GM21786 (cell line): ENCODE data around the gene TRNT1.

Source experiments
- ATAC-seq: cut with Tn5 transposase; IDR thresholded peaks from one replicate; pipeline ENCODE4 v1.9.1; 2021; ENCODE audit not compliant: unreplicated experiment

TRNT1 gene

DNA sequence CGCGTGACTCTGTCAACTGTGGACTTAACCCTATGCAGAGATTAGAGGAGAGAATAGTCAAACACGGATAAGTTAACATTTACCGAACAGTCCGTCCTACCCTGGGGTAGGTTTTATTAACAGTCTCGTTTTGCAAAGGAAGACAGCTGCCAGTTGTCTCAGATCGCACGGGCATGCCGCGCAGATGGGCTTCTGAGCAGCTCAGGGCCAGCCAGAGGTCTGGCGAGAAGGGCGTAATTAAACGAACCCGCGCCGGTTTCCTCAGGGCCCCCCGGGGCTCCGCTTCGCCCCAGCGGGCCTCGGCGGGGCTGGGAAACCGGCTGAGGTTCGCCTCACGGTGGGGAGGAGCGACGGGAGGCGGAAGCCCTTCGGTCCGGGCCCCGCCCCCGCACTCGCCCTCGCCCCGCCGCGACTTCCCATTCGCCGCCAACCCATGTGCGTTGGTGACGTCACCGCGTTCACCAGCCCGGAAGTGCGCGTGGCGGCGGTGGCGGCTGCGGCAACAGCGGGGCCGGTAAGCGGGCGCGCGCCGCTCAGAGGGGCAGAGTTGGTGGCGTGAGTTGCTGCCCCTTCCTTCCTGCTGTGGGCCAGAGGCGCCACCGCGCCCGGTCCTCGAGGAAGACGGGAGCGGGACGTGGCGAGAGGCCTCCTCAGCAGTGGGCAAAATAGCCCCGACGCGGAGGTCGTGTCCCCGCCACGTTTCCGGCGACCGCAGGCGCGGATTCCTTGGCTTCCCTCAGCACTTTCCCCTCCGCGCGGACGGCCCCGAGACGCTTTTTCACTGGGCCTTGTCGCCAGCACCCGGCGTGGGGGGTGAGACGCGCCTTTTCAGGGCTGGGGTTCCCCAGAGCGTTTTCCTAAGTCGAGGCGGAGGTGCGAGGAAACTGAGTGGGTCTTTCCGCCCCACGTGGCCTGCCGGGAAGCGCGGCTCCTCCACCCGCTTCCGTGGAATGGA is at the start of gene TRNT1:
Gene TRNT1, plus strand, starts transcription at position 464 of the 955 bp plus-strand sequence. CDS start 2,101 bp downstream, outside the sequence.
- ATAC-seq, result peak; percentile 95

DNA sequence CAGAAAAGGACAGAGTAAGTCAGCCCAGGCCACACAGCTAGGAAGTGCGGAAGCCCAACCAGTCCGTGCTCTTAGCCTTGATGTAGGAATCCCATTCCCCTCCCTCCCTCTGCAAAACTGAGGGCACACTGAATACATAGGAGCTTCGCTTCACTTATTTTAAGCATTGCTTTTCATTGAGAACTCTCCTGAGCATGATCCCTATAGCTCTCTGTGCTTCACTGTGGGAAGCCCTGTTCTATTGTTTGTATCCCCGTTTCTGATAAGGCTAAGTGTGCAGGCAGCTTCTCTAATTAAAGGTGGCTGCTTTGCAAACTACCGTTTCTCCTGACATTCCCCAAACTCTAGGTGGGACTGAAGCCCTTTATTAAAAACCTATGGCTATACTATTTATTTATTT is 46.4 kb upstream of the TRNT1 start:
- no peak for ATAC-seq

DNA sequence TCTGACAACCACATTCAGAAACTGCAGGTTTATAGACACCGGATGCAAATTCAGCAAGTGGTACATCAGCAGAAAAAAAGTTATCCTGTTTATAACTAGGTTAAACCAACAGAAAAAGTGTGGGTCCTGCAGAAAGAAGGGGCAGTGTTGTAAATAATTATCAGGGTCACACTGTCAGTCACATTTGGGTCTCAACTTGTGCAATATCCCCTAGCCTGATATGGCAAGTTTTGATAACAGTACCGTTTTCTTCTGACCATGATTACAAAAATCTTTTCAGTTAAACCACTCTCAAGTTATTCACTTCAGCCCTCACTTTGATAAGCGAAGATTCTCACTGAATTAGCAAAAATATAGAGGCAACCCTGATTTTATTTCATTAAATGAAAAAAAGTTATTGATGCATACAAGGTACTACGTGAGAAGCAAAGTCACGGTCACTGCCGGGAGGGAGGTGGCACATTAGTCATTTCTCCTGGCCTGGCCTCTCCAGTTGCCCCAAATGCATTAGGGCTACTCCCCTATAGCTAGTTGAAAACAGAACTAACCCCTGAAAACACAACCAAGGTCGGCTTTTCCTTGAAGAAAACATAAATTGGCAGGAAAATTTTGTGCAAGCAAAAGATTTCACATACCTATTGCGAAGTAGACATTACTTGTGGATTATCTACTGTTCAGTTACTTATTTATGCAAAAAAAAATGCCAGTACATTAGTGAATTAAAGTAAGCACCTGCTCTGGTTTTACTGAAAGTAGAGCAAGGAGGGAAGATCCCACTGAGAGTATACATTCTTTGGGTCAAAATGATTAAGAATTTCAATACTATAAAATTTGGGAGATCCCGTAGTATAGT is 45.1 kb upstream of the TRNT1 start:
- ATAC-seq, result peak; percentile 54

DNA sequence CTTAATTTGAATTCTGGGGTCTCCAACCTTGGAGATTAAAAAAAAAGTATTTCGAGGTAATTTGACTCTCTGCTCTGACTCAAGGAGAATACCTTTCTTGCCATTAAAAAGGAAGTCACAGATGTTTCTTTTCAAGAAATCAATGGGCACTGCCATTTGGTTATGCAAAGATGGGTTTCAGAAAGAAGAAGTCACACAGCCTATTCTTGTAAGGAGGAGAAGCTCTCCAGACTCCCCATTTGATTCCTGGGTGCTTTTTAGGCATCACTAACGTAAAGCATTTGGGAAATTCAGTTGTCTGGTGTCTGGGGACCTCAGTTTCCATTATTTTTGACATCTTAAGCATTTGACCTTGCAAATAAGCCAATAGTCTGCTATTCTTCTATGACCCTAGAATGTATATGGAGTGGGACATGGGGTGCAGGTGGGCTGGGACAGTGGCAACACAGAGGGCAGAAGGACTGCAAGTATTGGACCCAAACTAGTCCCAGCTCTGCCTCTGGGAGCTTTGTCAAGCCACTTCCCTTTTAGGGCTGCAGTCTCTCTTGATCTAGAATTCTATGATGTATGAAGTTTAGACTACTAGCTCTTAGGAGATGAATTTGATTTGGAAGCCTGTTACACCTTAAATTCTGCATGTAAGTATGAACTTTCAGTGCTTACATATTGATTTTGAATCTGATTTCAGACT is 44.4 kb upstream of the TRNT1 start:
- ATAC-seq, result peak; percentile 86

DNA sequence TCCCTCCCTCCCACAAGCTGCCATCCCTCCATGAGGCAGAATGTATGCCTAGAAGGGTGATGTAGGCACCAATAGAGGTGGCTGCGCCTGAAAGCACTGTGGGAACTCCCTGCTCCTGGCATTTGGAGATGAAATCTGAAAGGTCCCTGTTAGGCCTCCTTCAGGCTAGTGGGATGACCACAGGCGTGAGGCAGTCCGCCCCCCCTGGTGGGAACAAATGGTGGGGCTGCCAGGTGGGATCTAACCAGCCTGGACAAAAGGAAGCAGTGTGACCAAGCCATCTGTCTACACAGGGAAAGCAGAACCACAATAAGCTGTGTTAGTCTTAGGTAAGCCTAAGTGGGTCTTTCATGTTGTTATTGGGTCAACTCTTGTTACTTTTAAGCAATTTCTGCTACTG is 41.9 kb upstream of the TRNT1 start:
- ATAC-seq, result no peak

DNA sequence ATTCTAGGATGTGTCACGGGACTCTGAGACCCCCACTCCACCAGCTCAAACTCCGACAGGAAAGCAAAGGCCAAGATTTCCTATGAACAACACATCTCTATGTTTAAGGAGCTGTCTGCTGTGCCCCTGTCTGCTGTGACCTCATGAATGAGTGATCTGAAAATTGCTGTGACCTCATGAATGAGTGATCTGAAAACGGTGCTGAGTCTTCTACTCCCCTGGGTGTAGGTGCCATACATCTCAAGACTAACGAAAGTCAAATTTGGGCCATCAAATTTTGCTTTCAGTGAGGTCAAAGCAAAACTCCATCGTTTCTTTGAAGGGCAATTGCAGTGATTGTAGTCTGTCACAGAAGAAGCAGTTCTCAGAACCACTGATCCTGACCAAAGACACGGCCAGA is 41.0 kb upstream of the TRNT1 start:
- no peak for ATAC-seq

DNA sequence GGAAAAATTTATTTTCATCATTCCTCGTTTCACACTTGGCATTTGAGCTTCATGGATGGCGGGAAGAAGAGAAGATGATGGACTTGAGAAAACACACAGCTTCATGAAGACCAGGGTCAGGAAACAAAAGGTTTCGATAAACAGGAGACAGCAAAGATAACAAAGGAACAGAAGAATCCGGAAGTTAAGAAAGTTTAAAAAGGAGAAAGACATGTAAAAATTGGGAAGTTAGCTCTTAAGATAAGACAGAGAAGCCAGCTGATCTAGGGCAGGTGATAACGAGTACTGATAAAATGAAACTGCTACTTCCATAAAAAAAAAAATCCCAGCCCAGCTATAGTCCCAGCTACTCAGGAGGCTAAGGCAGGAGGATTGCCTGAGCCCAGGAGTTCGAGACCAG is 40.5 kb upstream of the TRNT1 start:
- no peak for ATAC-seq

DNA sequence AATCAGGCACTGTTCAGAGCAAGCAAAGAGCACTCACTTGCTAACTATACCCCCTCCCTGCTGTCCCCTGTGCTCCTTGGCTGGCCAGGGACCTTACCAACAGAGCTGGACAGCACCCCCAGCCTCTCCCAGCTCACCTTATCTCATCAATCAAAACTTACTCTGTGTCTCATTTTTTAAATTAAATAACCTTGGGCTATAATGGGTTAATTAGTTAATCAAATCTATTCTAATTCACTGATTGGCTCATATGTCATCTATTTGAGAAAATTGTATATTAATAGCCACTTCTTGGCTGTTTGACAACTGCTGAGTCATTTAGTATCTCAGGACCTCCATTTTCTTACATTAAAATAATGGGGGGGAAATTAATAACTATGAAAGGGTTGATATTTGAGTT is 39.5 kb upstream of the TRNT1 start:
- no peak for ATAC-seq

DNA sequence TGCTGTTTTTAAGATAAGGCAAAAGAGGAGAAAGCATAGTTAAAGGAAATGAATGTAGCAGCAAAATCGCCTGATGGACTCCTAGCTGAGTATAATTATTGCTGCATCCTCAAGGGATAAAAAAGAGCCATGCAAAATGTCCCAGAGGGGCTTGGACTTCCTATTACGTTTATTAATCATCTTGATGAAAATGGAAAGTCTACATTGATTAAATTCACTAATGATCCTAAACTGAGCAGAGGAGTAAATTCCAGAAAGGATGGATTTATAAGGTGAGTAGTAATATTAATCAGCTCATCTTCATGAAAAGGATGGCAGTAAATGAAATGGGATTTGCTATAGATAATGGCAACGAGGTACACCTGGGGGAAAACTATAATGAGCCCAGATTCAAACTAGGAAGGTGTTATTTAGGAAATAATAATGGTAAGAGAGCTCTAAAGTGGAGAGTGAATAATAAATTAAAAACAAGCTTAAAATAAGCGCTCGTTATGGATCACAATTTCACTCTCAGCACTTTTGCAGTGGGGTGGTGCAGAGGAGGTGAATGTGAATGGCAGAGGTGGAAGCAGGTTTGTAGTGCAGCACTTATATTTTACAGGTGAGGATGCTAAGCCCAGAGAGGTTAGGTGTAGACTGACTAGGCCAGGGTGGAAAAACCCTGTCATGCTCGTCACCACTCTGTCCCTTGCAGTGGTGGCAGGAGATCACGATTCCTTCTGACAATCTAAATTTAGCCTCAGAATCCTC is 38.8 kb upstream of the TRNT1 start:
- ATAC-seq, result no peak

DNA sequence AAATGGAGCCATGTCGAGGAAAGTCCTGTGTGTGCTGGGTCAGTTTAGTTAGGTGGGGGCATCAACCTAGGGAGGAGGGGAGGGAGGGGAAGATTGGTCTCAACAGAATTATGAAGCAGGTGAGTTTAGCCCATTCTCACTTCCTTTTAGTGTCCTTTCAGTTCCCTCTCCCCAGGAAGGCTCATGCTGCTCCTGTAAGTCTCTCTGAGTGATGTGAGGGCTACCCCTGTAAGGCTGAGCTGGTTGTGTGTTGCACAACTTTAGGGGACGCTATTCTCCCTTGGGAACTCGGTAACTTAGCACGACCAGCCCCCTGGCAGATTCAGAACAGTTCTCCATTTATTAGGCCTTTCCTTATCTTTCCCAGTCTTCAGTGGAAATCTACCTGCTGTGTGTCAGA is 37.7 kb upstream of the TRNT1 start:
- peak; percentile 99 for ATAC-seq

DNA sequence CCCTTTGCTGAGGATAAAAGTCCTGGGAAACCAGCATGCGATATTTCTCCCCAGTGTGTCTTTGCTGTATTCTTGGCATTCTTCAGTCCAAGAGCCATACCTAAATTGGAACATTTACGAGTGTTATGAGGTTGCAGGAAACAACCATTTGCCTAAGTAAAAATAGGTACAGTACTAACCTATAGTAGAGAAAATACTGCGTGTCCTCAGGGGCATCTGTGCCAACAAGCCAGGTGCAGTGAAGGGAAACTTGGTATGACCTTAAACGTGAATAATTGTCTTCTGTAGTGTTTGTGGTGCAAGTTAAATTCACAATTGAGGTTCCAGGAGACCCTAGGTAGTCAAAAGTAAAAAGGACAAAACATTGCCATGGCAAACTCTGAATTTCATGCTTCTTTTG is 28.8 kb upstream of the TRNT1 start:
- ATAC-seq, result no peak

DNA sequence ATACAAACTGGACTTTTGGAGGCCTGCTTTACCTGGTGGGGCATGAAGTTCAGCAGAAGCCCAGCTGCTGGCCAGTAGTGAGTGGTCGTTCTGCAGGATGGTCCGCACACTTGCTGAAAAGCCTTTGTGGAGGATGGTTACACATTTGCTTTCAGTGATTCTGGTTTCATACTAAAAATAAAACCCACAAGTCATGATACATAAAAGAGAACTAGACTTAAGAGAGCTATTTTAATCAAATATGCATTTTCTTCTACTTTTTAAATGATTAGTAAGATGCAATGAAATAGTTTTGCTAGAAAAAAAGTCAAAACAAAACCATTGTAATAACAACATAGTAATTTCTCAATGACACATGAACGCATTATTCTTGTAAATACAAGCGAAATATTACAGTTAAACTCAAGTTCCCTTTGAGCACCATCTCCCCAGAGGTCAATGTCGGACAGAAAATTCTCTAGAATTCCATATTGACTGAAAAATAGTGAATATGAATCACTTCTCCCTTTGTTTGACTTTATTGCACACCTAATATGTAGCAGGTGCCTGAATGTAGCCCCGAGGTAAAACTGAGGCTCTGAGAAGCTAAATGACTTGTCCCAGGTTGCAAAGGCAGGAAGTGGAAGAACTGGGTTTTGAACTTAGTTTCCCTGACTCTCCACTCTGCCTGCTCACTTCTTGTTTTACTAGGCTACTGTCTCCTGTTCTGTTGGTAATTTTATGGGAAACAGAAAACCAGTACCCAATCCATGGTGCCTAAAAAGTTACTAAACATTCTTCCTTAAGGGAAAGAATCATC is 24.9 kb upstream of the TRNT1 start:
- ATAC-seq, result peak; percentile 48

DNA sequence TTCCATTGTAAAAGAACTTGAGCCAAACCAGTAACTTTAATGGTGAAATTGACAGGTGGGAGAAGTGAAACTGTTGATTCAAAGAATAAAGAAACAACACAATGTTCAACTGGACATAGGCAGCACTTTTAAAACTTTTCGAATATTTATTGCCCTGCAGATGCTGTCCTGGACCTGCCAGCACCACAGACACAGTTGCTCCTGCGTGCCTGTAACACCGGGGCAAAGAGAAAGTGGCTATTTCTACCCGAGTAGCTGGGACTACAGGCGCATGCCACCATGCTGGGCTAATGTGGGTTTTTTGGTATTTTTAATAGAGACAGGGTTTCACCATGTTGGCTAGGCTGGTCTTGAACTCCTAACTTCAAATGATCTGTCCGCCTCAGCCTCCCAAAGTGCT is 24.0 kb upstream of the TRNT1 start:
- ATAC-seq, result no peak

DNA sequence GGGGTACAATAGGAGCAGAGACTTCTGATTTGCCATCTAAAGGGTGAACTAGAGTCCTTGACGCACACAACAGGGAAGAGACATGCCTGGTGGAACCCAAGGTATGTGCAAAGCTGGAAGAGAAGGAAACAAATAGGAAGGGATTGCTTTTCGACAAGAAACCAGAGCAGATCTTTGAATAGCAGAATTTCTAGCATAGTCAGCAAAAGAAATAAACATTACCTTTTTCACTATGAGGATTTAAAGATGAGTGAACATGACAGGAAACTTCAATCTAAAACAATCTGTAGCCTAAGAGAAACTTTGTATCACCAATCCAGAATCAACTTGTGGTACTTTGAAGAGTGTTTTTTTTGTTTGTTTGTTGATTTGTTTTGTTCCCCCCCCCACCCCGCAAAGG is 21.5 kb upstream of the TRNT1 start:
- no peak for ATAC-seq

DNA sequence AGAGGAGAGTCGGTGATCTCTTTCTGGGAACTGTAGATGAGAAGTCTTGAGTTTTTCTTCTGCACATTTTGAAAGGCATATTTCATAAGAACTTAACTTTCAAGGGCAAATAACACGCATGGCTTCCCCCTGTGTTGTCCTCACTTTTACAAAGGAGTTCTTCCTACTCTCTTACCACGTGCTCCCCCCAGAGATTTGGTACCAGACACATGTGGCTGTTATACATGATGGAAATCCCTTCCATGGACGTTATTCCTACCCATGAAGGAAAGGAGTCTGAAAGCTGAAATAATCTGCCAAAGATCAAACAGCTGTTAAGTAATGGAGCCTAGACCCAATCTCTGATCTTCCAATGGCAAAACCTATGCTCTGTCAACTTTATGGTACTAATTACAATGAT is 20.9 kb upstream of the TRNT1 start:
- ATAC-seq, result no peak

DNA sequence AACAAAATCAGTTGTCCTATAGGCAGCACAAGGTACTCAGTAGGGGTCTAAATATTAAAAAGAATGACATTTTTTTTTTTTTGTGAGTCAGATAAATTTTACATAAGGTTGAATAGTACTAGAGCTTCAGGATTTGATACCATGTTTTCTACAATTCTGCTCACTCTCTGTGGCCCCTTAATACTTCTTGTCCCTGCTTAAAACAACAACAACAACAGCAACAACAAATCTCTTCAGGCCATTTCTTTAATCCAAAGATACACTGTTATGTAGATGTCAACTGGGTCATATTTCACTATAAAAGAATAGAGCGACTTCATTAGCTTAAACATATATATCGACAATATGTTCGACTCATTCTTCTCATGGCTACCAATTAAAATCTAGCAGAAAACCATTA is 19.6 kb upstream of the TRNT1 start:
- no peak for ATAC-seq

DNA sequence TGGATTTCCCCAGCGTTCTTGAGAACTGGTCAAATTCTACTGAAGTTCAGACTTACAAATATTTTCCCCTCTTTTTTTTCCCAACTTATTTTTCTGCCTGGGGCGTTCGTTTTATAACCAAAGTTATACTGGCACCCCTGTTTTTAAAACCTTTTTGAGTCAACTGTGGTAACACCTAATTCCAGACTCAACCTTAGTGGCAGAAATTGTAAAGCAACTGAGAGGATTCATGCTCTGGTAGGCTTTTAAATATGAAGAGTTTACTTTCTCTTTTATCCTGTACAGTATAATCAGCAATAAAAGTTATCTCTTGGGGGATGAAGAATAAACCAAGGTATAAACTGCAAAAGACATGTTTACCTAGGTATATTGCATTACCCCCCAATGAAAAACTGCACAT is 18.9 kb upstream of the TRNT1 start:
- no peak for ATAC-seq

DNA sequence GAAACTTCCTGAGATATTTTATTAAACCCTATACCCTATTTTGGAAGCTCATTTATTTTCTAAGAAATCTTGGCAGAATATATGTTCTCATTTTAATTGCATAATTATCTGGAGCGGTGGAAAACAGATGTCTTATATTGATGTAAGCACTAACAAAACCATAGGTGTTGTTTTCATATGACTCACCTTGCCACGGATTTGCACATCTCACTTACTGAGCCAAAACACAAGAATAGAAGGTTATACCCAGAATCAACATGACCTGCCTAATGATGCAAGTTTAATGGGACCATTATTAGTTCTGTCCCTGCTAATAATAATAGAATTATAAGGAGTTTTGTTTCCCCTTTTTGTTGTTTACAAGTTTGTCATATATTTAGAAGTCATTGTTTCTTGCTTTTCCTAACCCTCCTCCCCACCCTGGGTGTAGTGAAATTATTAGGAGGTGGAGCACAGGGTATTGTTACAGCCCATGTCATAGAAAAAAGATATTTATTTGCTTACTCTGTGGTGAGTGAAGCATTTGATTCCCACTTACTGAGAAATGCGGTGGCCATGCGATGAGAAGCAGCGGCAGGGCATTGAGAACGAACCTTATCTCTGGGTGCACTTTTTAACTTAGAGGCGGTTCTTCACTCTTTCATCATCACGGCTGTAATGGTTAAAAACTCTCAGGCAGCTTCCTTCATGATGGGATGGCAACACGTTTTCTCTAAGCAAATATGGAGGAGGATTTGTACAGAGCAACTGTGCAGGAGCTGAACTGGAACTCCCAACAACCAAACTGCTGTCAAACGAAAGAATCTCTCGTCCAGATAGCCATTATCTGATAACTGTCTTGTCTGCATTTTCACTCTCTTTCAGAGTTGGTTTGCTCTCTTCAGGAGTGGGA is 17.1 kb upstream of the TRNT1 start:
- peak; percentile 89 for ATAC-seq

DNA sequence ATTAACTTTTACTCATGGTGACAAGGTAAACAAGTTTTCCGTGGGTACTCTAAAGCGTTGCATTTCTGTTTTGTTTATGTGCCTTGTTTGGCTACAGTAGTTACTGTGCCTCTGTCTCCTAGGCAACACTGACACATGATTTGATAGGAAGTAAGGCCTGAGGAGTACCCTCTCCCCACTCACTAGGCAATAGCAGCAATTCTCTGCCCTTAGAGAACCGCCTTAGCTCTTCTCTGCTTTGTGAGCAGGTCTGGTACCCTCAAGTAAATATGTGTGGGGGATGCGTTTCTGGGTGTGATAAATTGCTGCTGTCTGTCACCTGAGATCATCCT is 16.5 kb upstream of the TRNT1 start, which contains the start of gene IL5RA:
Gene IL5RA, minus strand, starts transcription at position 76 of the 332 bp plus-strand sequence. CDS start 5,390 bp downstream, outside the sequence.
- peak; percentile 28 for ATAC-seq
